IMR-90 (cell line): ENCODE results near the gene TBCEL. TPM values are rescaled to one million over a fixed set of nuclear protein-coding genes. Genes with fewer than 3 reads are reported as not detected.

ENCODE experiments used
- ATAC-seq: fragments of 200-7000 bp; cut with Tn5 transposase; 2 replicates; pipeline ENCODE4 v1.9.1; 2020; ENCODE audit warnings: low read depth, mild to moderate bottlenecking, moderate library complexity
- BruUV-seq: library from RNA; stranded (reverse); fragments of 400-500 nt; replicated peaks from 2 replicates; lab custom pipeline; 2021; lab: Mats Ljungman, UMichigan
- CTCF ChIA-PET: fragments of 300-600 bp; formaldehyde crosslinking; extraction: SDS; loops from one replicate; lab custom pipeline; 2021; ENCODE audit warnings: antibody characterized with exemption; lab: Yijun Ruan, JAX
- POLR2A ChIA-PET: fragments of 300-600 bp; sonication (Branson Sonifier 250); formaldehyde crosslinking; loops from one replicate; lab custom pipeline; 2022; ENCODE audit warnings: antibody characterized with exemption; ENCODE audit not compliant: unreplicated experiment; lab: Charles Lee
- DNase-seq: peaks from one replicate; pipeline ENCODE4 v3.0.0; 2013
- H2AFZ ChIP-seq: replicated peaks from 2 replicates; pipeline ENCODE3; 2013; ENCODE audit warnings: low read length, mild to moderate bottlenecking; ENCODE audit not compliant: poor library complexity
- H2AK5ac ChIP-seq: 2 replicates; pipeline ENCODE4 v1.6.1; 2013; ENCODE audit warnings: low read depth, low read length, inconsistent platforms
- H2AK9ac ChIP-seq: replicated peaks from 2 replicates; pipeline ENCODE3; 2013; ENCODE audit warnings: mild to moderate bottlenecking, low read depth, low read length, moderate library complexity; ENCODE audit not compliant: poor library complexity
- H2BK120ac ChIP-seq: 2 replicates; pipeline ENCODE4 v1.6.1; 2013; ENCODE audit warnings: low read depth, low read length, inconsistent platforms
- H2BK15ac ChIP-seq: 3 replicates; pipeline ENCODE4 v1.6.1; 2013; ENCODE audit warnings: low read depth, low read length, inconsistent platforms
- H2BK20ac ChIP-seq: 2 replicates; pipeline ENCODE4 v1.6.1; 2013; ENCODE audit warnings: low read depth, mild to moderate bottlenecking, inconsistent platforms, low read length, moderate library complexity
- H2BK5ac ChIP-seq: 2 replicates; pipeline ENCODE4 v1.6.1; 2013; ENCODE audit warnings: mild to moderate bottlenecking, low read depth, low read length, inconsistent platforms; ENCODE audit not compliant: poor library complexity, severe bottlenecking
- H3K14ac ChIP-seq: replicated peaks from 2 replicates; pipeline ENCODE4 v1.6.1; 2013; ENCODE audit warnings: low read depth, low read length, inconsistent platforms
- H3K18ac ChIP-seq: 2 replicates; pipeline ENCODE4 v1.6.1; 2013; ENCODE audit warnings: low read depth, low read length, control low read depth
- H3K23ac ChIP-seq: 2 replicates; pipeline ENCODE4 v1.6.1; 2013; ENCODE audit warnings: low read depth, low read length, inconsistent platforms
- H3K27ac ChIP-seq: 2 replicates; pipeline ENCODE4 v1.5.1; 2013; ENCODE audit warnings: mild to moderate bottlenecking, control low read depth, low read length; ENCODE audit not compliant: insufficient read depth
- H3K27me3 ChIP-seq: 2 replicates; pipeline ENCODE4 v1.6.1; 2013; ENCODE audit warnings: low read length; ENCODE audit not compliant: control insufficient read depth, insufficient read depth
- H3K36me3 ChIP-seq: 2 replicates; pipeline ENCODE4 v1.6.1; 2013; ENCODE audit warnings: low read length, mixed read lengths; ENCODE audit not compliant: control insufficient read depth, insufficient read depth
- H3K4ac ChIP-seq: 2 replicates; pipeline ENCODE4 v1.6.1; 2013; ENCODE audit warnings: low read depth, low read length, inconsistent platforms
- H3K4me1 ChIP-seq: 2 replicates; pipeline ENCODE4 v1.6.1; 2013; ENCODE audit warnings: low read length, mixed read lengths; ENCODE audit not compliant: control insufficient read depth, insufficient read depth
- H3K4me2 ChIP-seq: 2 replicates; pipeline ENCODE4 v1.6.1; 2013; ENCODE audit warnings: low read depth, mild to moderate bottlenecking, control low read depth, low read length, moderate library complexity
- H3K4me3 ChIP-seq: 2 replicates; pipeline ENCODE4 v1.5.1; 2013; ENCODE audit warnings: low read depth, mild to moderate bottlenecking, control low read depth, low read length, moderate library complexity; ENCODE audit not compliant: insufficient read depth
- H3K56ac ChIP-seq: 2 replicates; pipeline ENCODE4 v1.6.1; 2013; ENCODE audit warnings: low read length, inconsistent platforms; ENCODE audit not compliant: insufficient read depth; ENCODE audit errors: extremely low read depth
- H3K79me1 ChIP-seq, 2 experiments: 2 replicates each; pipeline ENCODE4 v1.6.1; 2013; ENCODE audit warnings: low read length in 2 of 2, inconsistent platforms in 1 of 2, low read depth in 1 of 2
- H3K9ac ChIP-seq: 2 replicates; pipeline ENCODE4 v1.6.1; 2013; ENCODE audit warnings: low read depth, low read length, control low read depth
- H3K9me1 ChIP-seq: 2 replicates; pipeline ENCODE4 v1.6.1; 2013; ENCODE audit warnings: low read length, inconsistent platforms; ENCODE audit not compliant: insufficient read depth
- H3K9me3 ChIP-seq: 2 replicates; pipeline ENCODE4 v1.6.1; 2013; ENCODE audit warnings: low read length; ENCODE audit not compliant: control insufficient read depth, insufficient read depth
- H4K20me1 ChIP-seq: 2 replicates; pipeline ENCODE4 v1.6.1; 2013; ENCODE audit warnings: low read length, inconsistent platforms; ENCODE audit not compliant: insufficient read depth
- H4K5ac ChIP-seq: 2 replicates; pipeline ENCODE4 v1.6.1; 2013; ENCODE audit warnings: mild to moderate bottlenecking, low read depth, low read length, control low read depth
- H4K8ac ChIP-seq, 2 experiments: 2 replicates each; pipeline ENCODE4 v1.6.1; 2013; ENCODE audit warnings: low read depth in 2 of 2, low read length in 2 of 2, control low read depth in 1 of 2, inconsistent platforms in 1 of 2
- H4K91ac ChIP-seq: 2 replicates; pipeline ENCODE4 v1.6.1; 2013; ENCODE audit warnings: low read depth, low read length, inconsistent platforms; ENCODE audit not compliant: insufficient read depth
- BHLHE40 ChIP-seq: fragments of 150-350 bp; IDR thresholded peaks from 2 replicates; pipeline ENCODE4 v1.6.1; 2016; ENCODE audit warnings: mild to moderate bottlenecking, low read depth, low read length
- CEBPB ChIP-seq: IDR thresholded peaks from 2 replicates; pipeline ENCODE4 v1.6.1; 2012; ENCODE audit warnings: low read depth, low read length, improper control_type of control experiment
- CHD1 ChIP-seq: IDR thresholded peaks from 2 replicates; pipeline ENCODE4 v1.6.1; 2012; ENCODE audit warnings: low read depth, low read length, improper control_type of control experiment
- CTCF ChIP-seq: conservative IDR thresholded peaks from 2 replicates; pipeline ENCODE4 v1.5.1; 2012; ENCODE audit warnings: mild to moderate bottlenecking, low read depth, low read length, improper control_type of control experiment
- ELK1 ChIP-seq: fragments of 150-350 bp; IDR thresholded peaks from 2 replicates; pipeline ENCODE4 v1.6.1; 2016; ENCODE audit warnings: low read depth, mild to moderate bottlenecking, low read length, moderate library complexity, borderline replicate concordance
- FOS ChIP-seq: fragments of 150-350 bp; IDR thresholded peaks from 2 replicates; pipeline ENCODE4 v1.6.1; 2016; ENCODE audit warnings: low read depth, low read length
- MAFK ChIP-seq: IDR thresholded peaks from 2 replicates; pipeline ENCODE4 v1.6.1; 2012; ENCODE audit warnings: low read depth, low read length, improper control_type of control experiment
- MAZ ChIP-seq: IDR thresholded peaks from 2 replicates; pipeline ENCODE4 v1.6.1; 2012; ENCODE audit warnings: low read depth, mild to moderate bottlenecking, low read length, improper control_type of control experiment, moderate library complexity, borderline replicate concordance
- MXI1 ChIP-seq: IDR thresholded peaks from 2 replicates; pipeline ENCODE4 v1.6.1; 2012; ENCODE audit warnings: low read depth, mild to moderate bottlenecking, low read length, moderate library complexity, borderline replicate concordance
- NFE2L2 ChIP-seq: fragments of 150-350 bp; IDR thresholded peaks from 2 replicates; pipeline ENCODE4 v1.6.1; 2016; ENCODE audit warnings: low read depth, mild to moderate bottlenecking, low read length
- POLR2A ChIP-seq: IDR thresholded peaks from 2 replicates; pipeline ENCODE4 v1.6.1; 2012; ENCODE audit warnings: mild to moderate bottlenecking, low read depth, low read length
- RAD21 ChIP-seq: IDR thresholded peaks from 2 replicates; pipeline ENCODE4 v1.6.1; 2012; ENCODE audit warnings: low read length, improper control_type of control experiment
- RCOR1 ChIP-seq: IDR thresholded peaks from 2 replicates; pipeline ENCODE4 v1.6.1; 2012; ENCODE audit warnings: mild to moderate bottlenecking, low read length, improper control_type of control experiment; ENCODE audit not compliant: insufficient replicate concordance
- RFX5 ChIP-seq: IDR thresholded peaks from 2 replicates; pipeline ENCODE4 v1.8.0; 2012; ENCODE audit warnings: low read depth, mild to moderate bottlenecking, low read length, moderate library complexity
- SMC3 ChIP-seq: fragments of 150-350 bp; IDR thresholded peaks from 2 replicates; pipeline ENCODE4 v1.6.1; 2016; ENCODE audit warnings: low read depth, mild to moderate bottlenecking, antibody characterized with exemption, low read length, moderate library complexity
- WGBS, 2 experiments: methylation state at CpG; one replicate each; pipeline versions ENCODE4 v1.1.5 to v1.1.7; 2013; ENCODE audit warnings: missing lambda C conversion rate in 2 of 2; ENCODE audit not compliant: insufficient read length in 1 of 2; ENCODE audit errors: extremely low coverage in 2 of 2; 5-methylcytosine and 5-hydroxymethylcytosine counted together
- dilution Hi-C: fragments of 300-500 bp; cut with HindIII; formaldehyde crosslinking; loops from one replicate; pipeline ENCODE4 v1.14.3; 2018; ENCODE audit warnings: low sequenced_read_pairs; ENCODE audit not compliant: unreplicated experiment
- in situ Hi-C: fragments of 300-500 bp; cut with MboI; formaldehyde crosslinking; loops from 3 replicates; pipeline ENCODE4 v1.14.3; 2019; ENCODE audit warnings: low sequenced_read_pairs, inconsistent platforms, mixed read lengths
- intact Hi-C: fragments of 100-400 bp; cut with micrococcal nuclease; formaldehyde crosslinking; loops from 2 replicates; pipeline ENCODE4 v1.10.0; 2022
- polyA plus RNA-seq, 3 experiments: library from polyadenylated mRNA; depleted of rRNA; stranded (reverse); fragments of >200 nt; gene quantifications; 2 replicates each; pipeline ENCODE4 v1.2.3, GENCODE V29; 2012; ENCODE audit warnings: low replicate concordance in 1 of 3
- total RNA-seq: library from RNA; depleted of rRNA; stranded (reverse); fragments of >200 nt; gene quantifications from 2 replicates; pipeline ENCODE4 v1.2.3, GENCODE V29; 2012
- TF ChIP-seq, protein P1 (sequence below): fragments of 150-350 bp; IDR thresholded peaks from 2 replicates; pipeline ENCODE4 v1.6.1; 2017; ENCODE audit warnings: mild to moderate bottlenecking, antibody characterized with exemption, low read length, low read depth

The TBCEL gene
- total and polyA plus RNA-seq, 2 of the 4 experiments (the other 2 are of a cell fraction), result 7.1 to 21.0 TPM

DNA sequence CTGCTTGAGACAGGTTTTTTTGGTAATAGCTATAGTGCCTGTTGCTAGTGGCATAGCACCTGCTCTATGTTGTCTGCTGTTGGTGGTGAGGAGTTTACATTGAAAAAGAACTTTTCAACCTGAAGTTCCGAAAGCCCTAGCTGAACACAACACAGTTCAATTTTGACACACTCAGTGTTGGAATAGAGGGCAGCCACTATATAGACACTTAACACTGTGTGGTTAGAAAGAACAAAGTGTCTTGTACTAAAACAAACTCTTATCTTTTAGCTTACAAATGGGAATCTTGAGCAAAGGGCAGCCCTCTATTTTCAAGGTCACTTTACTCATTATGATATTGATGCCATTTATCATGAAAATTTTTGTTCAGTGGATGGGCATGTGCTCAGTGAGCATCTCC, 18.4 kb downstream of the TBCEL start:
- POLR2A ChIA-PET, result no interaction called here
- no peaks in the 10 kb centered on the region for H3K9me3 ChIP-seq
- in situ Hi-C loops, result no loop called here
- H3K56ac ChIP-seq, result no peak overlapping the region
- H2BK5ac ChIP-seq, result no peak overlapping the region
- CTCF ChIA-PET, result no interaction called here
- peaks cover 3% of the 10 kb centered on the region; the same call in 1 of the 2 replicates for H4K20me1 ChIP-seq
- H3K27ac ChIP-seq, result no peak overlapping the region
- H3K36me3 ChIP-seq, result peaks cover under 1% of the 10 kb centered on the region; the same call in 1 of the 2 replicates
- no peak overlapping the region for H4K5ac ChIP-seq
- no TSS peak for BruUV-seq
- dilution Hi-C loops, result no loop called here
- H3K4me2 ChIP-seq, result no peak overlapping the region
- intact Hi-C loops, result no loop called here
- WGBS, 2 experiments, result no CpG with 5 or more reads among the region's 1 CpG
- H3K79me1 ChIP-seq, result peaks cover 10 to 13% of the 10 kb centered on the region in 2 experiments; a peak in 2 of 4 replicates
- H2AK5ac ChIP-seq, result no peak overlapping the region
- no peak overlapping the region for H3K9ac ChIP-seq
- peaks cover 3% of the 10 kb centered on the region; the same call in 1 of the 2 replicates for H3K9me1 ChIP-seq
- no peak overlapping the region for H4K8ac ChIP-seq
- no peak overlapping the region for H2AK9ac ChIP-seq
- no peak overlapping the region for H3K4me3 ChIP-seq
- H3K27me3 ChIP-seq, result no peaks in the 10 kb centered on the region
- H3K4me1 ChIP-seq, result 0 out of 2 replicates have a peak, but pooled peaks cover 1% of the 10 kb centered on the region
- H2AFZ ChIP-seq, result no peak overlapping the region
- H2BK20ac ChIP-seq, result no peak overlapping the region
- H3K23ac ChIP-seq, result no peak overlapping the region
- no peak overlapping the region for H3K4ac ChIP-seq
- DNase-seq (no peak), ATAC-seq (no peak)
- no peak overlapping the region for H3K18ac ChIP-seq
- H2BK15ac ChIP-seq, result no peak overlapping the region
- no peak for TF ChIP-seq ELK1
- TF ChIP-seq RCOR1, result no peak
- no peak for TF ChIP-seq BHLHE40
- no peak for TF ChIP-seq SMC3
- TF ChIP-seq POLR2A, result no peak
- TF ChIP-seq CTCF, result no peak
- TF ChIP-seq MAFK, result no peak
- no peak for TF ChIP-seq RFX5
- no peak for TF ChIP-seq CHD1
- TF ChIP-seq MAZ, result no peak
- TF ChIP-seq, protein P1, sequence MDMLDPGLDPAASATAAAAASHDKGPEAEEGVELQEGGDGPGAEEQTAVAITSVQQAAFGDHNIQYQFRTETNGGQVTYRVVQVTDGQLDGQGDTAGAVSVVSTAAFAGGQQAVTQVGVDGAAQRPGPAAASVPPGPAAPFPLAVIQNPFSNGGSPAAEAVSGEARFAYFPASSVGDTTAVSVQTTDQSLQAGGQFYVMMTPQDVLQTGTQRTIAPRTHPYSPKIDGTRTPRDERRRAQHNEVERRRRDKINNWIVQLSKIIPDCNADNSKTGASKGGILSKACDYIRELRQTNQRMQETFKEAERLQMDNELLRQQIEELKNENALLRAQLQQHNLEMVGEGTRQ, result no peak
- TF ChIP-seq NFE2L2, result no peak
- TF ChIP-seq FOS, result no peak
- TF ChIP-seq CEBPB, result no peak
- TF ChIP-seq RAD21, result no peak
- no peak for TF ChIP-seq MXI1
- no peak overlapping the region for H2BK120ac ChIP-seq
- H3K14ac ChIP-seq, result no peak overlapping the region
- H4K91ac ChIP-seq, result no peak overlapping the region
